H1 (cell line): Measurements from ENCODE around the gene DDX47. TPM values are rescaled to one million over a fixed set of nuclear protein-coding genes. Genes with fewer than 3 reads are reported as not detected.

ENCODE experiments used
- BRCA1 ChIP-seq: IDR thresholded peaks from 2 replicates; pipeline ENCODE4 v1.6.1; 2012; ENCODE audit warnings: low read depth, low read length, improper control_type of control experiment
- CEBPB ChIP-seq: IDR thresholded peaks from 2 replicates; pipeline ENCODE4 v1.6.1; 2012; ENCODE audit warnings: low read depth, low read length
- CTCF ChIP-seq, 3 experiments: IDR thresholded peaks; 1 replicate in 2 of 3; 2 replicates in 1 of 3; pipeline versions ENCODE4 v1.5.1 to v1.6.1; 2011; ENCODE audit warnings: low read length in 3 of 3, mild to moderate bottlenecking in 3 of 3, inconsistent platforms in 2 of 3, low read depth in 1 of 3, moderate library complexity in 1 of 3; ENCODE audit not compliant: insufficient read depth in 1 of 3; ENCODE audit errors: control extremely low read depth in 1 of 3
- POU5F1 ChIP-seq: IDR thresholded peaks from 2 replicates; pipeline ENCODE4 v1.6.1; 2011; ENCODE audit warnings: low read depth, mild to moderate bottlenecking, low read length, moderate library complexity
- RFX5 ChIP-seq: IDR thresholded peaks from 2 replicates; pipeline ENCODE4 v1.6.1; 2011; ENCODE audit warnings: low read depth, low read length, improper control_type of control experiment, borderline replicate concordance
- SP4 ChIP-seq: IDR thresholded peaks from 2 replicates; pipeline ENCODE4 v1.6.1; 2012; ENCODE audit warnings: low read length, inconsistent platforms
- polyA plus RNA-seq, 7 experiments: library from polyadenylated mRNA; depleted of rRNA in 3 of 7; stranded (reverse) in 5 of 7; unstranded in 2 of 7; fragments of >200 nt in 5 of 7; fragments of 200-250 nt in 2 of 7; gene quantifications; 1 replicate in 5 of 7; 2 replicates in 1 of 7; 4 replicates in 1 of 7; pipeline versions ENCODE4 v1.2.1 to v1.2.3, GENCODE V29; 2011 to 2013; ENCODE audit warnings: missing spikeins in 2 of 7, mixed read lengths in 2 of 7
- total RNA-seq: library from RNA; stranded (reverse); fragmentation: NEBNext Ultra II Directional; extraction: Animal tissue kit (Norgen Biotek cat#: 25700); gene quantifications from 2 replicates; pipeline ENCODE4 v1.2.1, GENCODE V29; 2021

Gene DDX47
- total and polyA plus RNA-seq, 2 of the 8 experiments (the other 6 are each of a cell fraction or from before 2014, with no cell fraction given), result 54.4 to 74.2 TPM

- no peak for TF ChIP-seq BRCA1
- TF ChIP-seq POU5F1, result no peak
- TF ChIP-seq CEBPB, result no peak
- no peak for TF ChIP-seq RFX5
- TF ChIP-seq CTCF (IDR thresholded peaks at IDR 0.05; ENCODE audit: control extremely low read depth in 1 of 3, insufficient read depth in 1 of 3, low read depth in 1 of 3, low read length in 3 of 3), result no peak
- TF ChIP-seq SP4, result no peak
Measured at GRCh38 chr12:12872139-12872933, 59.2 kb downstream of the DDX47 start (continued).
